ENCODE data around the gene AKR1B15.

AKR1B15 gene

DNA sequence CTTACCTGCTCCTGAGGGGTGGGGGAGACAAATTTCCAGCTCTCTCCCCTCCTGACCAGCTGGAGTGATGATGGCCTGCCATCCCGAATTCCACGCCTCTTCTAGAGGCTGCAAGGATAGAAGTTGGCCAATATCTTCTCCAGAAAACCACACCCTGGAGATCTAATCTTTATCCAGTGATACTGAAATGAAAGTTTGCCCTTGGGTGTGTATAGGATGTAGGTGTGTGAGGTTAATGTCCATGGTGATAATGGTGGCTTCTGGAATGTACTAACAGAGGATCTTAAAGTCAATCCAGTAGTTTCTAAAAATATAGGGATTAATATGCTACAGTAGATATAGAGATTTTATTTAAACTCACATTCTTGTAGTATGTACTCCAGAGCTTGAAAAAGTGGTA, 22.2 kb downstream of the AKR1B15 start:
- TF ChIP-seq, protein P1, sequence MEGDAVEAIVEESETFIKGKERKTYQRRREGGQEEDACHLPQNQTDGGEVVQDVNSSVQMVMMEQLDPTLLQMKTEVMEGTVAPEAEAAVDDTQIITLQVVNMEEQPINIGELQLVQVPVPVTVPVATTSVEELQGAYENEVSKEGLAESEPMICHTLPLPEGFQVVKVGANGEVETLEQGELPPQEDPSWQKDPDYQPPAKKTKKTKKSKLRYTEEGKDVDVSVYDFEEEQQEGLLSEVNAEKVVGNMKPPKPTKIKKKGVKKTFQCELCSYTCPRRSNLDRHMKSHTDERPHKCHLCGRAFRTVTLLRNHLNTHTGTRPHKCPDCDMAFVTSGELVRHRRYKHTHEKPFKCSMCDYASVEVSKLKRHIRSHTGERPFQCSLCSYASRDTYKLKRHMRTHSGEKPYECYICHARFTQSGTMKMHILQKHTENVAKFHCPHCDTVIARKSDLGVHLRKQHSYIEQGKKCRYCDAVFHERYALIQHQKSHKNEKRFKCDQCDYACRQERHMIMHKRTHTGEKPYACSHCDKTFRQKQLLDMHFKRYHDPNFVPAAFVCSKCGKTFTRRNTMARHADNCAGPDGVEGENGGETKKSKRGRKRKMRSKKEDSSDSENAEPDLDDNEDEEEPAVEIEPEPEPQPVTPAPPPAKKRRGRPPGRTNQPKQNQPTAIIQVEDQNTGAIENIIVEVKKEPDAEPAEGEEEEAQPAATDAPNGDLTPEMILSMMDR (conservative IDR thresholded peaks at IDR 0.05) = no peak
- H3K27ac ChIP-seq = no peak overlapping the region

DNA sequence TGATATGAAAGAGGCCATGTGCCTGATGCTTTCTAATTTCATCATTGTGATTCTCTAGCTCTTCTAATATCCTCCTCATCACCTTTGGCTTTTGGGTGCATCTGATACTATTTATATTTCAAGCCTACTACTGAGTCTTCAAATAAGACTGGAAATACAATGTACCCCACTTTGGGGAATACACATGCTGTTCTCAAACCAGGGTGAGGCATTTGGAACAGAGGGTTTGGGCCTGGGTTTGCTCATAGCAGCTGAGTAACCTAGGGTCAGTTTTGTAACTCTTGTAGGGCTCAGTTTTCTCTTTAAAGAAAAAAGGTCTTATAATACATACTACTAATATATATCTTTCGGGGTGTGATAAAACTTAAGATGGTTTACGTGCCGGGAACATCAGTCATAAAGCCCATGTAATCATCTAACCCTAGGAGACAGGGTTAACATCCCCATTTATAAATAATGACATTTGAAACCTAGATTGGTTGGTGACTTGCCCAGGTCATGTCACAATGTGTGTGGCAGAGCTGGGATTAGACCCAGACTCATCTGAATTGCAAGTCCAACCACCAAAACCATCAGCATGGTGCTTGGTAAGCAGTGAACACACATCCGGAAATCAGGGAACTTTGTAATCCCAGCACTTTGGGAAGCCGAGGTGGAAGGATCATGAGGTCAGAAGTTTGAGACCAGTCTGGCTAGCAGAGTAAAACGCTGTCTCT, 23.0 kb downstream of the AKR1B15 start:
- TF ChIP-seq, protein P1 (conservative IDR thresholded peaks at IDR 0.05) = no peak
- H3K27ac ChIP-seq = no peak overlapping the region

DNA sequence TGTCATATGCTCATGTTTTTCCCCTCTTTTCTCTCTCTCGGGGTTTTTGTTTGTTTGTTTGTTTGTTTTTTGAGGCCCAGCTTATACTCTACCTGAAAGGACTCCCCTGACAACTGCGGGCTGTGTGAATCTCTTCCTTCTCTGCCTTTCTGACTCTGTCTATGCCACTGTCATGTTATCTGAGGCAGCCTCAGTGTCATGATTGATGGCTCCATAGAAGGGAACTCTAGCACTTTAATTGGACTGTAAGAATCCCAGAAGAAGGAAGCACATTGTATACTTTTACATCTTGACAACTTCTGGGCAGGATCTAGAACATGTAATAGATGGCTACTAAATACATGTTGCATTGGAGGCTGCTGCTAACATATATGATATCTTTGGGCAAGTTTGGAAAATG, 25.4 kb downstream of the AKR1B15 start:
- TF ChIP-seq, protein P1 (conservative IDR thresholded peaks at IDR 0.05) = no peak
- H3K27ac ChIP-seq = no peak overlapping the region

DNA sequence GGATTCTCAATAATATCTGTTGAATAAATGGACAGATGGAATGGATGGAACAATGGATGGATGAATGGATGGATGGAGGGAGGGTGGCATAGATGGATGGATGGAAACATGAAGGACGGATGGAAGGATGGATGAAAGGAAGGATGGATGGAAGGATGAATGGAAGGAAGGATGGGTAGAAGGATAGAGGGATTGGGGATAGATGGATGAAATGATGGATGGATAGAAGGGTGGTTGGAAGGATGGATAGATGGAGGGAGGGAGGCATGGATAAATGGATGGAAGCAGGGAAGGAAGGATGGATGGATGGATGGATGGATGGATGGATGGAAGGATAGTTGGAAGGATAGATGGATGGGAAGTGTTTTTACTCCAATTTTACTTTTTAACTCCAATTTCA, 35.4 kb downstream of the AKR1B15 start:
- H3K27ac ChIP-seq = no peak overlapping the region
- TF ChIP-seq, protein P1 (conservative IDR thresholded peaks at IDR 0.05) = no peak

DNA sequence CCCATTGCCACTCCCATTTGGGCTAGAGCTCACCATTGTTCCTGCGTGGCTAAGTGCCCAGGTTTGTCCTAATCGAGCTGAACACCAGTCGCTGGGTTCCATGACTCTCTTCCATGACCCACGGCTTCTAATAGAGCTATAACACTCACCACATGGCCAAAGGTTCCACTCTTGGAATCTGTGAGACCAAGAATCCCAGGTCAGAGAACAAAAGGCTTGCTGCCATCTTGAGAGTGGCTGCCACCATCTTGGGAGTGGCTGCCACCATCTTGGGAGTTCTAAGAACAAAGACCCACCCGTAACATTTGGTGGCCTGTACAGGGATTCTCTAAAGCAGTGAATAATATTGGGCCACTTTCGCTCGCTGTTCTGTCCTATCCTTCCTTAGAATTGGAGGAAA, 37.0 kb downstream of the AKR1B15 start:
- no peak overlapping the region for H3K27ac ChIP-seq
- TF ChIP-seq, protein P1 (conservative IDR thresholded peaks at IDR 0.05) = no peak

DNA sequence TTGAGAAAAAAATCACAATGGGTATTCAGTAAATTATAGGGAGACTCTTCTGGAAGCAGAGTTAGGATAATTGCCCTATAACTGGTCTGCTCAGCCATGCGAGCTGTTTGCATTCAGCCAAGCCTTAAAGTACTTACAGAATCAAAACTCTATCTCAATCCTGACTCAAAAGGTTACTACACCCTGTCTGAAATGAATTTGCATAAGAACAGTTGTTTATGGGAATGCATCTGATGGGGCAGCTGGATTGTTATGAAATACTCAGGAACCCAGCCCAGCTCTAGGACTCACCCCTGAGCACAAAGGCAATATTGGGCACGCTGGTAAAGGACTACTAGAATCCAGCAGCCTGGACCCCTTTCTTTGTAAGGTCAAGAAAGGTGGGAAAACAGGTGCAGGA, 38.8 kb downstream of the AKR1B15 start:
- no peak overlapping the region for H3K27ac ChIP-seq
- TF ChIP-seq, protein P1 (conservative IDR thresholded peaks at IDR 0.05) = no peak

DNA sequence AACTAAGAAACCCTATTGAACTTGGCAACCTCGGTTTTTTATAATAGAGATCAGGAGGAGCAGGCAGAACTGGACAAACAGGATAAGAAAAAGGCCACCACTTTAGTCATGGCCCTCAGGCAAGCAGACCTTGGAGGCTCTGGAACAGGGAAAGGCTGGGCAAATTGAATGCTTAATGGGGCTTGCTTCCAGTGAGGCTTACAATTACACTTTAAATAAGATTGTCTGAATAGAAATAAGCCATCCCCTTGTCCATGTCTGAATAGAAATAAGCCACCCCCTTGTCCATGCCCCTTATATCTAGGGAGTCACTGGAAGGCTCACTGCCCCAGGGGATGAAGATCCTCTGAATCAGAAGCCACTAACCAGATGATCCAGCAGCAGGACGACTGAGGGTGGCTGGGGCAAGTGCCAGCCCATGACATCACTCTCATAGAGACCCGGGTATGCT, 40.6 kb downstream of the AKR1B15 start:
- peak overlapping the region; percentile 49 for H3K27ac ChIP-seq
- TF ChIP-seq, protein P1 (conservative IDR thresholded peaks at IDR 0.05) = no peak
